Activated T-cell treated with anti-CD3 and anti-CD28 coated beads, Interleukin-2, amount 50 U/mL, for 72 hours (primary cell): ENCODE data around the gene AARS1. TPM values are rescaled to one million over a fixed set of nuclear protein-coding genes. Genes with fewer than 3 reads are reported as not detected.
A peak's percentile ranks its signal among the peaks of the same experiment; 100 is the strongest.
"Not testable (repeated sequence)": the region's sequence is repeated elsewhere in the genome, so short reads cannot be mapped to it uniquely, and the experiment has no call there.

Experiments
- ATAC-seq, 2 donors: fragments of 150-1000 bp; cut with Tn5 transposase; replicated peaks in 1 of 2; 2 replicates each; pipeline ENCODE4 v1.10.0; 2021; ENCODE audit warnings: moderate library complexity in 2 of 2, mild to moderate bottlenecking in 1 of 2
- DNase-seq, 2 donors: peaks; one replicate each; pipeline ENCODE4 v3.0.0; 2021 to 2022; ENCODE audit warnings: mixed read lengths in 1 of 2
- H3K27ac Mint-ChIP-seq: one replicate; pipeline ENCODE4 v1.8.0; 2022; ENCODE audit warnings: mild to moderate bottlenecking, moderate library complexity, mixed read lengths
- H3K27me3 Mint-ChIP-seq: one replicate; pipeline ENCODE4 v1.8.0; 2022; ENCODE audit warnings: low read depth, mixed read lengths
- H3K36me3 Mint-ChIP-seq, 2 donors: one replicate each; pipeline ENCODE4 v1.8.0; 2022; ENCODE audit warnings: mixed read lengths in 2 of 2, mild to moderate bottlenecking in 1 of 2; ENCODE audit not compliant: insufficient read depth in 2 of 2
- H3K4me1 Mint-ChIP-seq: one replicate; pipeline ENCODE4 v1.8.0; 2022; ENCODE audit warnings: low read depth, mixed read lengths
- H3K4me3 Mint-ChIP-seq, 2 donors: one replicate each; pipeline ENCODE4 v1.8.0; 2022; ENCODE audit warnings: mild to moderate bottlenecking in 2 of 2, mixed read lengths in 2 of 2, moderate library complexity in 2 of 2
- H3K9me3 Mint-ChIP-seq, 2 donors: one replicate each; pipeline ENCODE4 v1.8.0; 2022; ENCODE audit warnings: mixed read lengths in 2 of 2
- total RNA-seq, 2 donors: library from RNA; stranded (reverse); gene quantifications; one replicate each; pipeline ENCODE4 v1.2.3, GENCODE V29; 2022

AARS1 gene
- total RNA-seq, 2 donors from 2014 or later, result 273 to 308 TPM

- ATAC-seq (peak; percentile 87 to 96), DNase-seq (peak; percentile 64 to 84)
- Mint-ChIP-seq H3K36me3 (peaks cover 11 to 24% of the 10 kb centered on the region in 2 donors), H3K4me1 (peaks cover 43% of the 10 kb centered on the region), H3K27ac (peak within 1 kb of the TSS; percentile 98), H3K9me3 (peaks cover 0 to 3% of the 10 kb centered on the region in 2 donors), H3K27me3 (no peaks in the 10 kb centered on the region), H3K4me3 (peak within 1 kb of the TSS; percentile 95)
Measured at GRCh38 chr16:70298988-70299938, 10.0 kb upstream of the AARS1 start, which contains the start of gene DDX19B. TSS of gene DDX19B (plus strand) at chr16:70299186. CDS start at chr16:70299298, 112 bp downstream.

DNA sequence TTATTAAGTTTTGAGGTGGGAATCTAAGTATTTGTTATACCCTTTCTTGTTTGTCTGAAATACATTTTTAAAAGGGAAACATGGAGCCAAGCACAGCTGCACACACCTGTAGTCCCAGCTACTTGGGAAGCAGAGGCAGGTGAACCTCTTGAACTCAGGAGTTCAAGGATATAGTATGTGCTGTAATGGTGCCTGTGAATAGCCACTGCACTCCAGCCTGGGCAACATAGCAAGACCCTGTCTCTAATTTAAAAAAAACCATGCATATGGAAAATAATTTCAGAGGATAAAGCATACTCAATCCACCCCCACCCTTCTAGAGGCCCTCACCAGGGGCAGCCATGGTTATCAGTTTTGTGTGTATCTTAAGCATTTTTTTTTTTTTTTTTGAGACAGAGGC, 6.3 kb upstream of the AARS1 start:
- H3K4me3 Mint-ChIP-seq, result no peak overlapping the region
- H3K27me3 Mint-ChIP-seq, result no peaks in the 10 kb centered on the region
- H3K9me3 Mint-ChIP-seq, result no peaks in the 10 kb centered on the region
- no peak overlapping the region for H3K27ac Mint-ChIP-seq
- no peak for DNase-seq
- peaks cover 0 to 5% of the 10 kb centered on the region in 2 donors for H3K36me3 Mint-ChIP-seq
- peaks cover 25% of the 10 kb centered on the region for H3K4me1 Mint-ChIP-seq
- ATAC-seq, result no peak

DNA sequence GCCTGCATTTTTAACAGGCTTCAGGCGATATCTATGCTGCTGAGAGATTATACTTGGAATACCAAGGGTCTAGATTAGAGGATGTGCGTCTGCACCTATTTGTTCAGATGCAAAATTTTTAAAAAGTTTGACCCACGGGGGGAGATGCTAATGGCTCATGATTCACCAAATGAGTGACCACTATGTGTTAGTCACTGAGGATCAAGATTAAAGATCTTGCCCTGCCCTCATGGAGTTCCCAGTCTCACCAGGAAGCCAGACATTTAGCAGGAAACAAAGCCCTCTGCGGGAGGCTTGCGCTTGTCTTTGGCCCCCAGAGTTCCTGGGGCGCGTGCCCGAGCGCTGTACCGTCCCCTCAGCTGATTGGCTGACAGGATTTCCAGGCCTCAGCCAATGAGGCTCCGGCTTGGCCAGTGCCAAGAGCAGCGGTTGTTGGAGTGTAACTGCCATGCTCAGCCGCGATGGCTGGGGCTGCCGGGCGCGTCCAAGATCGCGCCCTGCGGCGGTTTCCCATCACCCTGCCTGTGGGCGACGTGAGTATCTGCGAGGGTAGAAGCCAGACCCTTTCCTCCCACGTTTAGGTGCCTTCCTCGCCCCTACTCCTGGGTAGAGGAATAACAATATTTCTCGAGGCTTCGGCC, 5.2 kb upstream of the AARS1 start:
- no peaks in the 10 kb centered on the region for H3K9me3 Mint-ChIP-seq
- H3K27ac Mint-ChIP-seq, result no peak overlapping the region
- ATAC-seq (no peak), DNase-seq (no peak)
- H3K4me1 Mint-ChIP-seq, result peaks cover 25% of the 10 kb centered on the region
- no peaks in the 10 kb centered on the region for H3K27me3 Mint-ChIP-seq
- H3K36me3 Mint-ChIP-seq, result peaks cover 0 to 2% of the 10 kb centered on the region in 2 donors
- no peak overlapping the region for H3K4me3 Mint-ChIP-seq

- not testable (repeated sequence) for H3K27me3 Mint-ChIP-seq, DNase-seq, H3K27ac Mint-ChIP-seq, H3K4me3 Mint-ChIP-seq, ATAC-seq, H3K9me3 Mint-ChIP-seq
- H3K4me1 Mint-ChIP-seq, result peaks cover 31% of the 10 kb centered on the region
- peaks cover 4 to 10% of the 10 kb centered on the region in 2 donors for H3K36me3 Mint-ChIP-seq
Measured at GRCh38 chr16:70292148-70292547, 2.8 kb upstream of the AARS1 start.

GRCh38 chr16:70290949-70291519, 1.7 kb upstream of the AARS1 start:
- no peak for DNase-seq
- Mint-ChIP-seq H3K27ac (peak overlapping the region; percentile 91), H3K4me3 (peak overlapping the region; percentile 3 to 62), H3K4me1 (peaks cover 31% of the 10 kb centered on the region), H3K36me3 (peaks cover 4 to 12% of the 10 kb centered on the region in 2 donors), H3K9me3 (no peaks in the 10 kb centered on the region), H3K27me3 (no peaks in the 10 kb centered on the region)
- ATAC-seq, result no peak

DNA sequence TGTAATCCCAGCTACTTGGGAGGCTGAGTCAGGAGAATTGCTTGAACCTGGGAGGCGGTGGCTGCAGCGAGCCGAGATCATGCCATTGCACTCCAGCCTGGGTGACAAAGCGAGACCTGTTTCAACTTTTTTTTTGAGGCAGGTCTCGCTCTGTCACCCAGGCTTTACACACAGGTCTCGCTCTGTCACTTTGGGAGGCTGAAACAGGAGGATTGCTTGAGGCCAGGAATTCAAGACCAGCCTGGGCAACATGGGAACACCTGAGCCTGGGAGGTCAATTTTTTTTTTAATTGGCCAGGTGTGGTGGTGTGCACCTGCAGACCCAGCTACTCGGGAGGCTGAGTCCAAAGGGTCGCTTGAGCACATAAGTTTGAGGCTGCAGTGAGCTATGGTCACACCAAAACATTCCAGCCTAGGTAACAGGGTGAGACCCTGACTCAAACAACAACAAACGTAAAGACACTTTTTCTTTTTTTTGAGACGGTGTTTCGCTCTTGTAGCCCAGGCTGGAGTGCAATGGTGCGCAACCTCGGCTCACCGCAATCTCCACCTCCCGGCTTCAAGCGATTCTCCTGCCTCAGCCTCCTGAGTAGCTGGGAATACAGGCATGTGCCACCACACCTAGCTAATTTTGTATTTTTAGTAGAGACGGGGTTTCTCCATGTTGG, 1.9 kb downstream of the AARS1 start:
- not testable (repeated sequence) for DNase-seq, H3K27me3 Mint-ChIP-seq, ATAC-seq, H3K9me3 Mint-ChIP-seq
- peak overlapping the region; percentile 88 to 98 for H3K4me3 Mint-ChIP-seq
- peaks cover 63% of the 10 kb centered on the region for H3K4me1 Mint-ChIP-seq
- H3K27ac Mint-ChIP-seq, result peak overlapping the region; percentile 99
- peaks cover 9 to 28% of the 10 kb centered on the region in 2 donors for H3K36me3 Mint-ChIP-seq

GRCh38 chr16:70276392-70276791, 12.9 kb downstream of the AARS1 start:
- no peak for ATAC-seq
- Mint-ChIP-seq H3K9me3 (no peaks in the 10 kb centered on the region), H3K4me1 (peaks cover 12% of the 10 kb centered on the region), H3K36me3 (peaks cover 16 to 53% of the 10 kb centered on the region in 2 donors), H3K27ac (no peak overlapping the region), H3K27me3 (no peaks in the 10 kb centered on the region), H3K4me3 (no peak overlapping the region)
- DNase-seq, result no peak

DNA sequence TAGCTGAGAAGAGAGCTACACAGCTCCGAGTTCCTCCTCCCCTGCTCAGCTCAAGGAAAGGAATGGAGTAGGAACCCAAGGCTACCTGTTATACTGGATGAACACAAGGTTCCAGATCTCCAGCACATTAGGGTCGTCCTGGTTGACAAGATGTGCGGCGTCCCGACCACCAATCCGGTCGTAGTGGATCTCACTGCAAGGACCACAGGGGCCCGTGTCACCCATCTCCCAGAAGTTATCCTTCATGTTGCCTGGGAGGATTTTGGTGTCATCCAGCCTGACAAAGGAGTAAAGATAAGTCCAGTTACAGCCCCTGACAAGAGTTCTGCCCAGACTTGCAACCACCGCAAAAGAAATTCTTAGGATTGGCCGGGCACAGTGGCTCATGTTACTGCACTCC, 17.6 kb downstream of the AARS1 start:
- Mint-ChIP-seq H3K4me3 (no peak overlapping the region), H3K36me3 (peaks cover 14 to 52% of the 10 kb centered on the region in 2 donors), H3K4me1 (no peaks in the 10 kb centered on the region), H3K27ac (no peak overlapping the region), H3K27me3 (no peaks in the 10 kb centered on the region), H3K9me3 (no peaks in the 10 kb centered on the region)
- DNase-seq (no peak), ATAC-seq (no peak)

- H3K4me1 Mint-ChIP-seq, result no peaks in the 10 kb centered on the region
- peaks cover 10 to 43% of the 10 kb centered on the region in 2 donors for H3K36me3 Mint-ChIP-seq
- no peak for DNase-seq
- no peaks in the 10 kb centered on the region for H3K9me3 Mint-ChIP-seq
- ATAC-seq, result no peak
- no peak overlapping the region for H3K4me3 Mint-ChIP-seq
- H3K27me3 Mint-ChIP-seq, result no peaks in the 10 kb centered on the region
- no peak overlapping the region for H3K27ac Mint-ChIP-seq
Measured at GRCh38 chr16:70270176-70270575, 19.1 kb downstream of the AARS1 start.

DNA sequence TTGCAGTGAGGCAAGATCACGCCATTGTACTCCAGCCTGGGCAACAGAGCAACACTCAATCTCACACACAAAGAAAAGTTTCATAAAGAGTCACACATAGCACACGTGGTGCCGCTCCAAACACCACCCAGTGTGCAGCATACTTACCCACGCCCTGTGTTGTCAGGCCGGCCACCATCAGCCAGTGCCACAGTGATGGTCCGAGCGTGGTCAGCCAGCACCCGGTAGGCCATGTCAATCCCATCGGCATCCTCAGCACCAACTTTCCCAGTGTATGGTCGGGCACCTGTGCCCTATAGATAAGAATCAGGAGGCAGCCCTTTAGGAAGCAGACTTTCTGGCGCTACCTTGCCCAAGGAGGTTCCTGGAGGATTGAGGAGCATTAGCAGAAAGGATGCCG, 19.8 kb downstream of the AARS1 start:
- H3K4me3 Mint-ChIP-seq, result no peak overlapping the region
- no peaks in the 10 kb centered on the region for H3K27me3 Mint-ChIP-seq
- H3K9me3 Mint-ChIP-seq, result no peaks in the 10 kb centered on the region
- no peak overlapping the region for H3K27ac Mint-ChIP-seq
- no peak for ATAC-seq
- H3K36me3 Mint-ChIP-seq, result peaks cover 10 to 42% of the 10 kb centered on the region in 2 donors
- no peak for DNase-seq
- no peaks in the 10 kb centered on the region for H3K4me1 Mint-ChIP-seq

DNA sequence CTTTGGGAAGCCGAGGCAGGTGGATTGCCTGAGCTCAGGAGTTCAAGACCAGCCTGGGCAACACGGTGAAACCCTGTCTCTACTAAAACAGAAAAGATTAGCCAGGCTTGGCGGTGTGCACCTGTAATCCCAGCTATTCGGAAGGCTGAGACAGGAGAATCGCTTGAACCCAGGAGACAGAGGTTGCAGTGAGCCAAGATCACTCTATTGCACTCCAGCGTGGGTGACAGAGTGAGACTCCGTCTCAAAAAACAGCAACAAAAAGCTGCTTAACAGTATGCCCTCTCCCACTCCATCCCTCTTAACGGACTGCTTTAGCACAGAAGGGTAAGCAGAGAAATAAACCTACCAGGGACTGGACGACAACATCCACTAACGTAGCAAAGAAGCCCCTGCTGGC, 21.4 kb downstream of the AARS1 start:
- not testable (repeated sequence) for H3K9me3 Mint-ChIP-seq, H3K4me1 Mint-ChIP-seq, H3K27me3 Mint-ChIP-seq

GRCh38 chr16:70267516-70267915, 21.8 kb downstream of the AARS1 start:
- no peaks in the 10 kb centered on the region for H3K9me3 Mint-ChIP-seq
- ATAC-seq (no peak), DNase-seq (peak in 1 of 2 donors; percentile 6)
- no peak overlapping the region for H3K27ac Mint-ChIP-seq
- no peak overlapping the region for H3K4me3 Mint-ChIP-seq
- peaks cover 10 to 41% of the 10 kb centered on the region in 2 donors for H3K36me3 Mint-ChIP-seq
- no peaks in the 10 kb centered on the region for H3K27me3 Mint-ChIP-seq
- H3K4me1 Mint-ChIP-seq, result no peaks in the 10 kb centered on the region

More for the DNA sequence above, 21.4 kb downstream of the AARS1 start:
- H3K27ac Mint-ChIP-seq, ATAC-seq, DNase-seq, H3K4me3 Mint-ChIP-seq: not testable (repeated sequence)
- peaks cover 10 to 42% of the 10 kb centered on the region in 2 donors for H3K36me3 Mint-ChIP-seq
